SIG-M5 treated with dmso at 0.1 percent for 504 hours (cell line): ENCODE data around the gene PSORS1C1.
"Not testable (repeated sequence)": the region's sequence is repeated elsewhere in the genome, so short reads cannot be mapped to it uniquely, and the experiment has no call there.

Experiments used
- DNase-seq: peaks from one replicate; lab custom pipeline; 2025; ENCODE audit not compliant: unreplicated experiment; lab: John Stamatoyannopoulos, UW

The PSORS1C1 gene

GRCh38 chr6:31114541-31114878 is at the start of gene PSORS1C1:
TSS of gene PSORS1C1 (plus strand) at chr6:31114800. CDS start at chr6:31129633, 14,833 bp downstream.
- DNase-seq = no peak

- DNase-seq = no peak
Measured at GRCh38 chr6:31065556-31065955, 49.0 kb upstream of the PSORS1C1 start.

- DNase-seq = not testable (repeated sequence)
Measured at GRCh38 chr6:31067028-31067427, 47.6 kb upstream of the PSORS1C1 start.

GRCh38 chr6:31067891-31068668 is 46.5 kb upstream of the PSORS1C1 start:
- DNase-seq = not testable (repeated sequence)

- peak; percentile 50 for DNase-seq
Measured at GRCh38 chr6:31068669-31069340, 45.8 kb upstream of the PSORS1C1 start.

GRCh38 chr6:31070711-31071197 is 43.8 kb upstream of the PSORS1C1 start:
- DNase-seq = peak; percentile 38

- DNase-seq = no peak
Measured at GRCh38 chr6:31074401-31074800, 40.2 kb upstream of the PSORS1C1 start.

GRCh38 chr6:31075528-31075927 is 39.1 kb upstream of the PSORS1C1 start:
- DNase-seq = no peak

- no peak for DNase-seq
Measured at GRCh38 chr6:31076611-31077010, 38.0 kb upstream of the PSORS1C1 start.

- DNase-seq = peak; percentile 47
Measured at GRCh38 chr6:31079656-31080261, 34.8 kb upstream of the PSORS1C1 start.

- DNase-seq = no peak
Measured at GRCh38 chr6:31081872-31082271, 32.7 kb upstream of the PSORS1C1 start.

GRCh38 chr6:31083742-31084354 is 30.8 kb upstream of the PSORS1C1 start:
- DNase-seq = peak; percentile 26

- no peak for DNase-seq
Measured at GRCh38 chr6:31086788-31087440, 27.7 kb upstream of the PSORS1C1 start.

- DNase-seq = peak; percentile 61
Measured at GRCh38 chr6:31087494-31088089, 27.0 kb upstream of the PSORS1C1 start.

- no peak for DNase-seq
Measured at GRCh38 chr6:31090275-31090972, 24.2 kb upstream of the PSORS1C1 start.

- no peak for DNase-seq
Measured at GRCh38 chr6:31090973-31091364, 23.6 kb upstream of the PSORS1C1 start.

- DNase-seq = no peak
Measured at GRCh38 chr6:31091680-31092079, 22.9 kb upstream of the PSORS1C1 start.

GRCh38 chr6:31092238-31092637 is 22.4 kb upstream of the PSORS1C1 start:
- DNase-seq = no peak

- DNase-seq = no peak
Measured at GRCh38 chr6:31092769-31093505, 21.7 kb upstream of the PSORS1C1 start.
